Common myeloid progenitor, CD34-positive (primary cell): ENCODE measurements around the gene MUC12.
"Not testable (repeated sequence)": the region's sequence is repeated elsewhere in the genome, so short reads cannot be mapped to it uniquely, and the experiment has no call there.

ENCODE experiments used
- CTCF ChIA-PET: fragments of 350-600 bp; sonication (Branson Sonifier 250); formaldehyde crosslinking; loops from one replicate; lab custom pipeline; 2021; ENCODE audit warnings: antibody characterized with exemption; lab: Charles Lee
- POLR2A ChIA-PET: fragments of 350-600 bp; sonication (Branson Sonifier 250); formaldehyde crosslinking; loops from one replicate; lab custom pipeline; 2021; ENCODE audit warnings: antibody characterized with exemption; lab: Charles Lee
- DNase-seq, 3 donors: peaks; one replicate each; pipeline versions ENCODE4 v3.0.0 to v3.0.0-alpha.2; 2013
- H3K27ac ChIP-seq, 2 experiments: 1 replicate in 1 of 2; 2 replicates in 1 of 2; pipeline ENCODE4 v1.7.0; 2013; ENCODE audit warnings: inconsistent platforms in 2 of 2, low read length in 2 of 2, mild to moderate bottlenecking in 2 of 2, low read depth in 1 of 2, moderate library complexity in 1 of 2; ENCODE audit not compliant: severe bottlenecking in 2 of 2, insufficient read depth in 1 of 2, poor library complexity in 1 of 2
- H3K27me3 ChIP-seq, 5 experiments: replicated peaks in 2 of 5; 1 replicate in 3 of 5; 2 replicates in 2 of 5; pipeline versions ENCODE4 v1.6.1 to v1.7.0; 2013; ENCODE audit warnings: low read length in 4 of 5, mild to moderate bottlenecking in 2 of 5, moderate library complexity in 2 of 5, inconsistent platforms in 1 of 5; ENCODE audit not compliant: insufficient read depth in 5 of 5, control insufficient read depth in 4 of 5
- H3K36me3 ChIP-seq, 4 experiments: 1 replicate in 2 of 4; 2 replicates in 2 of 4; pipeline versions ENCODE4 v1.6.1 to v1.7.0; 2013; ENCODE audit warnings: low read length in 3 of 4, control low read depth in 1 of 4, mild to moderate bottlenecking in 1 of 4; ENCODE audit not compliant: control insufficient read depth in 4 of 4, insufficient read depth in 4 of 4
- H3K4me1 ChIP-seq, 4 experiments: 1 replicate in 3 of 4; 2 replicates in 1 of 4; pipeline versions ENCODE4 v1.6.1 to v1.7.1; 2013; ENCODE audit warnings: low read length in 3 of 4, mild to moderate bottlenecking in 3 of 4, control low read depth in 1 of 4, inconsistent platforms in 1 of 4, moderate library complexity in 1 of 4; ENCODE audit not compliant: control insufficient read depth in 4 of 4, insufficient read depth in 4 of 4; ENCODE audit errors: control extremely low read depth in 1 of 4
- H3K4me3 ChIP-seq, 7 experiments: 1 replicate in 4 of 7; 2 replicates in 3 of 7; pipeline versions ENCODE4 v1.5.1 to v1.7.0; 2013; ENCODE audit warnings: mild to moderate bottlenecking in 7 of 7, low read length in 6 of 7, moderate library complexity in 6 of 7, inconsistent platforms in 2 of 7, low read depth in 2 of 7, control low read depth in 1 of 7; ENCODE audit not compliant: insufficient read depth in 4 of 7, control insufficient read depth in 1 of 7; ENCODE audit errors: extremely low read depth in 1 of 7
- H3K9me3 ChIP-seq, 5 experiments: 1 replicate in 4 of 5; 2 replicates in 1 of 5; pipeline versions ENCODE4 v1.6.1 to v1.7.1; 2013; ENCODE audit warnings: low read length in 4 of 5, mild to moderate bottlenecking in 2 of 5, inconsistent platforms in 1 of 5, low read depth in 1 of 5, moderate library complexity in 1 of 5; ENCODE audit not compliant: control insufficient read depth in 4 of 5, insufficient read depth in 2 of 5; ENCODE audit errors: control extremely low read depth in 1 of 5
- WGBS: methylation state at CpG from one replicate; pipeline ENCODE4 v1.1.5; 2013; ENCODE audit not compliant: insufficient coverage; 5-methylcytosine and 5-hydroxymethylcytosine counted together

The MUC12 gene

DNA sequence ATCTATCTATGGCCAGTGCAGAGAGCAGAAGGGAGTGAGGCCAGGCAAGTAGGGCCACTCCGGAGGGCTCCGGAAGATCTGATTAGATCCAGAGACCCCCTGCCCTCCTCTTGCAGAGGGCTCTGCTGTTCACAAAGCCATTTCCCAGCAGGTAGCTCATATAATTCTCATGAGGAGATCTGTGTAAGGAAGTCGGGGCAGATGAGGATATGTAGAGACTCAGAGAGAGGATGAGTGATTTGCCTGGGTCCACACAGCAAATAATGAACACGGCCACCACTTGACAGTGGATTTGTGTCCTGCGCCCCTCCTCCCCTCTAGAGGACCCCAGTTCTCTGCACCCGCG lies 2.6 kb downstream of the MUC12 start:
- Histone ChIP-seq H3K4me1 (no peaks in the 10 kb centered on the region), H3K27me3 (peaks cover 4 to 51% (median 14%) of the 10 kb centered on the region in 5 experiments), H3K9me3 (peaks cover 0 to 14% (median 4%) of the 10 kb centered on the region in 5 experiments), H3K4me3 (no peak overlapping the region), H3K36me3 (no peaks in the 10 kb centered on the region), H3K27ac (no peak overlapping the region)
- CTCF ChIA-PET, result interaction anchor here (1.2 kb wide), 1 partner anchor 8 kb away, joined by 3 read pairs; no protein-coding TSS in a partner anchor
- no peak for DNase-seq
- POLR2A ChIA-PET, result no interaction called here
- 63% methylated on average over 7 of the region's 7 CpGs for WGBS

DNA sequence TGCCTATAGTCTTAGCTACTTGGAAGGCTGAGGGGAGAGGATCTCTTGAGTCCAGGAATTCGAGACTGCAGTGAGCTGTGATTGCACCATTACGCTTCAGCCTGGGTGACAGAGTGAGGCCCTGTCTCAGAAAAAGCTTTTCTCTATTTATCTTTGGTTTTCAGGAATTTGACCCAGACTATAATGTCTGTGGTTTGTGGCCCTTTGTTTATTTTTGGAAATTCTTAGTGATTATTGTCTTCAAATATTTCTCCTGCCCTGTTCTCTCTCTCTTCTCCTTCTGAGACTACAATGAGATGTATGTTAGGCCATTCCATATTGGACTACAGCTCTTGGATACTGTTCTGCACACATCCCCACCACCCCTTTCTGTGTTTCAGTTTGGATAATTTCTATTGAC lies 4.7 kb downstream of the MUC12 start:
- Histone ChIP-seq H3K4me3 (no peak overlapping the region), H3K27me3 (peaks cover 0 to 34% (median 0%) of the 10 kb centered on the region in 5 experiments), H3K4me1 (no peaks in the 10 kb centered on the region), H3K9me3 (peaks cover 0 to 14% (median 4%) of the 10 kb centered on the region in 5 experiments), H3K36me3 (no peaks in the 10 kb centered on the region), H3K27ac (no peak overlapping the region)
- WGBS, result 100% methylated on average over 2 of the region's 2 CpGs
- no peak for DNase-seq
- POLR2A ChIA-PET, result no interaction called here
- CTCF ChIA-PET, result interaction anchor here (0.7 to 3.2 kb wide), 2 partner anchors 85 to 88 kb away, joined by 4 to 11 read pairs; no protein-coding TSS in a partner anchor

DNA sequence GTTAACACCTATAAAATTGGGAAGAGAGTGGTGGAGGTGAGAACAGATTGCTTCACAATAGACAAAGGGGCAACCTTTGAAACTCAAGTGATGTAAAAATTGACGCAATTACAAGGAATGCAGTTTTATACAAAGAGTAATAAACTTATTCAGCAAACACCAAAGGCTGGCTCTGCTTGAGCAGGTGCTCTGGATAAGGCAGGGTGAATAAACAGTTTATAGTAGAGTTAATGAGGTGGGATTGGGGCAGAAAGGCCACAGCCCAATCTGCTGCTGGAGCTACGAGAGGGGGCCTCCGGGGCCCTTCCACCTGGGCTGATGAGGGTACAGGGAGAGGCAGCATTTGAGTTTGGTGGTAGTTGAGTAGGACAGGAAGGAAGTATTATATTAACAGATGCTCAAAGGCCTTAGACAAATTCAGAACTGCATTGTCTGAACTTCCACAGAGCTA lies 6.0 kb downstream of the MUC12 start:
- peaks cover 0 to 23% (median 0%) of the 10 kb centered on the region in 5 experiments for H3K27me3 ChIP-seq
- H3K27ac ChIP-seq, result no peak overlapping the region
- DNase-seq, result no peak
- no peaks in the 10 kb centered on the region for H3K36me3 ChIP-seq
- peaks cover 0 to 14% (median 4%) of the 10 kb centered on the region in 5 experiments for H3K9me3 ChIP-seq
- 53% methylated on average over 2 of the region's 3 CpGs for WGBS
- H3K4me1 ChIP-seq, result no peaks in the 10 kb centered on the region
- ChIA-PET POLR2A (no interaction called here), CTCF (interaction anchor here (3.2 kb wide), 1 partner anchor 84 kb away, joined by 11 read pairs; no protein-coding TSS in a partner anchor)
- no peak overlapping the region for H3K4me3 ChIP-seq

DNA sequence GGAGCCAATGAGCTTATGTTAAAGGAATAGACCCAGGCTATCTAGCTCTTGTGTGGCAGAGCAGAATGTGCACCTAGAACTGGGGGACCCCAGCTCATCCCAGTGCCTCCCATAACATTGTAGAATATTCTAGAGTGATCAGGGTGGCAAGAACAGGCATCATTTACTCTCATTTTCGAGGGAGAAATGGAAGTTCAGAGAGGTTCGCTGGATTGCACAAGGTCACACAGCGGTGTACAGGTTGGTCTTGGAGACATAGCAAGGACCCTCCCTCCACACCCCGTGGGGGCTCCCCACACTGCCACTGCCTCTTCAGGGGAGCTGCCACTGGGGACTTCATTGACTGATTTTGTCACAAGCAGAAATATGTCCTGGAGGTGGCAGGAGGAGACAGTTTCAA lies 8.9 kb downstream of the MUC12 start:
- H3K27me3 ChIP-seq, result peaks cover 0 to 7% (median 0%) of the 10 kb centered on the region in 5 experiments
- no peaks in the 10 kb centered on the region for H3K36me3 ChIP-seq
- DNase-seq, result no peak
- no peak overlapping the region for H3K27ac ChIP-seq
- H3K9me3 ChIP-seq, result peaks cover 0 to 9% (median 4%) of the 10 kb centered on the region in 5 experiments
- WGBS, result 96% methylated on average over 4 of the region's 4 CpGs
- CTCF ChIA-PET, result no interaction called here
- H3K4me3 ChIP-seq, result no peak overlapping the region
- POLR2A ChIA-PET, result no interaction called here
- H3K4me1 ChIP-seq, result no peaks in the 10 kb centered on the region

DNA sequence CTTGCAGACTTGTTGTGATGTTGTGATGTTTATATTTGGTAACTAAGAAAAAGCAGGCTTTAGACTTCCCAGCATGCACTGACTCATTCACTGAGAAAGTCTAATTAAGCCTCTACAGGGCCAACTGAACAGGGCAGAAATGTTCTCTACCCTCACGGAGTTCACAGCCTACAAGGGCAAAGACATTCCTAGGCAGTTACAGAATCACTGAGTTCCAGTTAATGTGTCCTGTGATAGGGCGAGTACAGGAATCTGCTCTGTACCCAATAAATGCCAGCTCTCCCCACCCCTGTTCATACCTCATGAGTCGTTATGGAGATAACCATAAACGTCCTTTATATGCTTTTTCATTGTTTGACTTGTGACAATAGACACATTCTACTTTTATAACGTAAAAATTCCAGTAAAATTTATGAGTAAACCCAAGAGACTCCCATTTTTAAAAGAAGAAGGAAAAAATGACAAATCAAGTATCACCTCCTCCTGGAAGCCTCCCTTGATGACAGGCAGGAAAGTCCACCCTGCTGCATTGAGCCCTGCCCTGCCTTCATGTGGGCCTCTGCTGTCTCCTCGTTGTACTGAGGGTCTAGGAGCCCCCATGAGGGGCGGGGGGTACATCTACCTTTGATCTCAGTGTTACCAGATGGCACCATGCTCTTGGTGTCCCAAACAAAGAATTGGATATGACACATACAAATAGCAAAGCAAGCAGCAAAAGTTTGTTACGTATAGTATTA lies 14.3 kb downstream of the MUC12 start:
- H3K4me3 ChIP-seq, result no peak overlapping the region
- no peaks in the 10 kb centered on the region for H3K9me3 ChIP-seq
- WGBS, result 92% methylated on average over 8 of the region's 8 CpGs
- H3K36me3 ChIP-seq, result no peaks in the 10 kb centered on the region
- H3K27ac ChIP-seq, result no peak overlapping the region
- DNase-seq, result no peak
- CTCF ChIA-PET, result no interaction called here
- H3K27me3 ChIP-seq, result peaks cover 0 to 3% (median 0%) of the 10 kb centered on the region in 5 experiments
- POLR2A ChIA-PET, result no interaction called here
- no peaks in the 10 kb centered on the region for H3K4me1 ChIP-seq

DNA sequence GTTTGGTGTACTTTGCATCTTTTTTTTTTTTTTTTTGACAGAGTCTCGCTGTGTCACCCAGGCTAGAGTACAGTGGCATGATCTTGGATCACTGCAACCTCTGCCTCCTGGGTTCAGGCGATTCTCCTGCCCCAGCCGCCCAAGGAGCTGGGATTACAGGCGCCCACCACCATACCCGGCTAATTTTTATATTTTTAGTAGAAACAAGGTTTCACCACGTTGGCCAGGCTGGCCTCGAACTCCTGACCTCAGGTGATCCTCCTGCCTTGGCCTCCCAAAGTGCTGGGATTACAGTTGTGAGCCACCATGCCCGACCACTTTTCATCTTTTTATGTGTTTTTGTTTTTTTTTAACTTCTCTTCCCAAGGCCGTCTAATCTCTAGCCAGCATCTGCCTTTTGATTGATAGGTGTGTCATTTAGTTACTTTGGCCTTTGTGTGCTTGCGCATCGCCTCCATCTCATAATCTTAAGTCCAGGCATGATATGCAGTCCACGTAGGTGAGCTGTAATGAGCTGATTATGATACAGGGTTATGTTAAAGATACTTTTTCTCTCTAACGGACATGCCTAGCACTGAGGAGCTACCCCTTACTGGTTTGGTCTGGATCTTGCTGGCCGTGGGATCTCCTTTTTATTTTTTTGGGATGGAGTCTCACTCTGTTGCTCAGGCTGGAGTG lies 15.0 kb downstream of the MUC12 start:
- peak in 1 of 3 donors; percentile 52 for DNase-seq
- CTCF ChIA-PET, result interaction anchor here (0.6 kb wide), 1 partner anchor 227 kb away, joined by 3 read pairs; no protein-coding TSS in a partner anchor
- H3K4me3 ChIP-seq, H3K4me1 ChIP-seq, H3K27ac ChIP-seq, H3K27me3 ChIP-seq, H3K9me3 ChIP-seq, H3K36me3 ChIP-seq, POLR2A ChIA-PET: not testable (repeated sequence)
- 74% methylated on average over 7 of the region's 14 CpGs for WGBS
